C4-2B (cell line): ENCODE measurements around the gene ASAP2.

Source experiments
- H3K27ac ChIP-seq: fragments of 450-650 bp; 2 replicates; pipeline ENCODE4 v1.5.1; 2017
- ZFX ChIP-seq: fragments of 450-650 bp; IDR thresholded peaks from 2 replicates; pipeline ENCODE4 v1.6.1; 2017
- TF ChIP-seq, protein P1 (sequence below): fragments of 450-650 bp; conservative IDR thresholded peaks from 2 replicates; pipeline ENCODE4 v1.5.1; 2017; ENCODE audit warnings: mild to moderate bottlenecking

The ASAP2 gene

DNA sequence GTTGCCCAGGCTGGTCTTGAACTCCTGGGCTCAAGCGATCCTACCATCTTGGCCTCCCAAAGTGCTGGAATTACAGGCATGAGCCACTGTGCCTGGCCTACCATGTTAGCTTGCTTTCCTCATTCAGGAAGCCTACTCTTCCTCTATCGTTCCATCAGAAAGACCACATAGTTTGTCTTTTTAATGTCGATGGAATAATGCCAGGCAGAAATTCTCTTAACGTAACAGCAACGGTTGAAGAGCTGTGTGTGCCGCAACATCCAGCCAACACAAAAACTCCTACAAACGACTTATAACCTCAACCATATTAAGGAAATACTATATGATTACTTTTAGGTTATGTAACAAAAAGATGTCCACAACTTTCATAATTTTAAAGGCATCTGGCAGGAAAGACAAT, 206.2 kb downstream of the ASAP2 start:
- TF ChIP-seq ZFX: no peak
- TF ChIP-seq, protein P1, sequence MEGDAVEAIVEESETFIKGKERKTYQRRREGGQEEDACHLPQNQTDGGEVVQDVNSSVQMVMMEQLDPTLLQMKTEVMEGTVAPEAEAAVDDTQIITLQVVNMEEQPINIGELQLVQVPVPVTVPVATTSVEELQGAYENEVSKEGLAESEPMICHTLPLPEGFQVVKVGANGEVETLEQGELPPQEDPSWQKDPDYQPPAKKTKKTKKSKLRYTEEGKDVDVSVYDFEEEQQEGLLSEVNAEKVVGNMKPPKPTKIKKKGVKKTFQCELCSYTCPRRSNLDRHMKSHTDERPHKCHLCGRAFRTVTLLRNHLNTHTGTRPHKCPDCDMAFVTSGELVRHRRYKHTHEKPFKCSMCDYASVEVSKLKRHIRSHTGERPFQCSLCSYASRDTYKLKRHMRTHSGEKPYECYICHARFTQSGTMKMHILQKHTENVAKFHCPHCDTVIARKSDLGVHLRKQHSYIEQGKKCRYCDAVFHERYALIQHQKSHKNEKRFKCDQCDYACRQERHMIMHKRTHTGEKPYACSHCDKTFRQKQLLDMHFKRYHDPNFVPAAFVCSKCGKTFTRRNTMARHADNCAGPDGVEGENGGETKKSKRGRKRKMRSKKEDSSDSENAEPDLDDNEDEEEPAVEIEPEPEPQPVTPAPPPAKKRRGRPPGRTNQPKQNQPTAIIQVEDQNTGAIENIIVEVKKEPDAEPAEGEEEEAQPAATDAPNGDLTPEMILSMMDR: no peak
- H3K27ac ChIP-seq: no peak overlapping the region

GRCh38 chr2:9415516-9416169, 209.0 kb downstream of the ASAP2 start:
- TF ChIP-seq, protein P1: no peak
- no peak for TF ChIP-seq ZFX
- H3K27ac ChIP-seq: no peak overlapping the region

- TF ChIP-seq ZFX: no peak
- TF ChIP-seq, protein P1: no peak
- H3K27ac ChIP-seq: no peak overlapping the region
Measured at GRCh38 chr2:9416267-9416961, 209.8 kb downstream of the ASAP2 start.

GRCh38 chr2:9416962-9417316, 210.3 kb downstream of the ASAP2 start:
- no peak for TF ChIP-seq ZFX
- TF ChIP-seq, protein P1: no peak
- H3K27ac ChIP-seq: no peak overlapping the region

- TF ChIP-seq ZFX: no peak
Measured at GRCh38 chr2:9417725-9418124, 211.1 kb downstream of the ASAP2 start.

DNA sequence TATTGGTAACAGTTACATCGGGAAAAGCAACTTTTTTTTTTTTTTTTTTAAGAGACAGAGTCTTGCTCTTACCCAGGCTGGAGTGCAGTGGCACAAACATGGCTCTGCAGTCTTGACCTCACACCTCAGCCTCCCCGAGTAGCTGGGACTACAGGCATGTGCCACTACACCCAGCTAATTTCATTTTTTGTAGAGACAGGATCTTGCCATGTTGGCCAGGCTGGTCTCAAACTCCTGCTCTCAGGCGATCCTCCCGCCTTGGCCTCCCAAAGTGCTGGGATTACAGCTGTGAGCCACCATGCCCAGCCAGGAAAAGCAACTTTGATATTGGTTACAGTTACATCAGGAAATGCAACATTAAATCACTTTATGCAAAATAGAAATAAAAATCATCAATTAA, 212.1 kb downstream of the ASAP2 start:
- H3K27ac ChIP-seq: no peak overlapping the region
- TF ChIP-seq, protein P1: no peak
- no peak for TF ChIP-seq ZFX

More at GRCh38 chr2:9417725-9418124, 211.1 kb downstream of the ASAP2 start:
- H3K27ac ChIP-seq: no peak overlapping the region

- H3K27ac ChIP-seq: no peak overlapping the region
- no peak for TF ChIP-seq ZFX
- TF ChIP-seq, protein P1: no peak
Measured at GRCh38 chr2:9419541-9419940, 212.9 kb downstream of the ASAP2 start.

DNA sequence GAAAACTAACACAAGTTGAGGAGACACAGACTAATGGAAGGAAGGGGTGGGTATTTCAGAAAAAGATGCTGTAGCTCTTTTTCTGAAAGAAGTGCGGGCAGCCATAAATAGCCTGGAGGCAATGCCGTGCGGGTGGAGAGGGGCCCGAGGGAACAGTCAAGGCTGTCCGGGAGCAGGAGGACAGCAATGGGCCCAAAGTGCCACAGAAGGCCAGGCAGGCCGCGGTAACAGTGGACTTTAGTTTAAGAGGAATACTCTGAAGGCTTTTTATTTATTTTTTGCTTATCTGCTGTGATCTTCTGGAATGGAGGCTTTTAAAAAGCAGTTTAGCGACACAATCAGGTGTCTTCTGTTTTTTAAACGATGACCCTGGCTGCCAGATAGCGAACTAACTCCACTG, 213.9 kb downstream of the ASAP2 start:
- no peak for TF ChIP-seq ZFX
- TF ChIP-seq, protein P1: no peak
- H3K27ac ChIP-seq: no peak overlapping the region
